Neural progenitor cell (in vitro differentiated cells): ENCODE data around the gene ZNF816. TPM values are rescaled to one million over a fixed set of nuclear protein-coding genes. Genes with fewer than 3 reads are reported as not detected.
"Not testable (repeated sequence)": the region's sequence is repeated elsewhere in the genome, so short reads cannot be mapped to it uniquely, and the experiment has no call there.

Experiments
- DNase-seq: peaks from one replicate; pipeline ENCODE4 v3.0.0-alpha.2; 2016; ENCODE audit warnings: low spot score
- H2AFZ ChIP-seq: fragments of 200-600 bp; sonication (generic); replicated peaks from 2 replicates; pipeline ENCODE4 v1.6.1; 2016; ENCODE audit warnings: antibody characterized with exemption
- H3F3A ChIP-seq: fragments of 200-600 bp; sonication (generic); 2 replicates; pipeline ENCODE4 v1.6.1; 2016; ENCODE audit warnings: antibody characterized with exemption, low read depth
- H3K27ac ChIP-seq: fragments of 200-600 bp; sonication (generic); 2 replicates; pipeline ENCODE4 v1.5.1; 2016; ENCODE audit warnings: mild to moderate bottlenecking
- H3K27me3 ChIP-seq: fragments of 200-600 bp; sonication (generic); 2 replicates; pipeline ENCODE4 v1.6.1; 2016; ENCODE audit warnings: mild to moderate bottlenecking, moderate library complexity
- H3K36me3 ChIP-seq: fragments of 200-600 bp; sonication (generic); 2 replicates; pipeline ENCODE4 v1.5.1; 2016
- H3K4me1 ChIP-seq: fragments of 200-600 bp; sonication (generic); 2 replicates; pipeline ENCODE4 v1.6.1; 2016; ENCODE audit warnings: mixed run types
- H3K4me2 ChIP-seq: fragments of 200-600 bp; sonication (generic); 2 replicates; pipeline ENCODE4 v1.6.1; 2016
- H3K4me3 ChIP-seq: fragments of 200-600 bp; sonication (generic); 2 replicates; pipeline ENCODE4 v1.5.1; 2016
- H3K79me2 ChIP-seq: fragments of 200-600 bp; sonication (generic); 2 replicates; pipeline ENCODE4 v1.6.1; 2016; ENCODE audit warnings: low read depth
- H3K9ac ChIP-seq: fragments of 200-600 bp; sonication (generic); 2 replicates; pipeline ENCODE4 v1.6.1; 2016
- H3K9me3 ChIP-seq: fragments of 200-600 bp; sonication (generic); 2 replicates; pipeline ENCODE4 v1.5.1; 2016; ENCODE audit warnings: low read depth
- H4K20me1 ChIP-seq: fragments of 200-600 bp; sonication (generic); 2 replicates; pipeline ENCODE4 v1.6.1; 2016; ENCODE audit warnings: low read depth
- H3K27ac Mint-ChIP-seq: 3 replicates; pipeline ENCODE4 v1.8.0; 2021; ENCODE audit warnings: mixed read lengths
- H3K27me3 Mint-ChIP-seq: 2 replicates; pipeline ENCODE4 v1.8.0; 2022; ENCODE audit warnings: low read depth, mild to moderate bottlenecking, inconsistent platforms, moderate library complexity, mixed read lengths; ENCODE audit not compliant: insufficient read depth
- H3K36me3 Mint-ChIP-seq: 3 replicates; pipeline ENCODE4 v1.8.0; 2021; ENCODE audit warnings: mixed read lengths
- H3K4me1 Mint-ChIP-seq: 3 replicates; pipeline ENCODE4 v1.8.0; 2021; ENCODE audit warnings: mixed read lengths
- H3K4me3 Mint-ChIP-seq: 3 replicates; pipeline ENCODE4 v1.8.0; 2021; ENCODE audit warnings: mild to moderate bottlenecking, moderate library complexity, mixed read lengths
- H3K9me3 Mint-ChIP-seq: 3 replicates; pipeline ENCODE4 v1.8.0; 2020; ENCODE audit warnings: mixed read lengths
- EZH2 ChIP-seq: fragments of 200-600 bp; sonication (generic); IDR thresholded peaks from 2 replicates; pipeline ENCODE4 v1.6.1; 2017; ENCODE audit warnings: antibody characterized with exemption, mild to moderate bottlenecking, moderate library complexity
- EZH2phosphoT487 ChIP-seq: fragments of 200-600 bp; sonication (generic); IDR thresholded peaks from 2 replicates; pipeline ENCODE4 v1.6.1; 2017; ENCODE audit warnings: antibody characterized with exemption
- total RNA-seq: library from RNA; depleted of rRNA; stranded (reverse); fragments of >200 nt; gene quantifications from 2 replicates; pipeline ENCODE4 v1.2.3, GENCODE V29; 2015; ENCODE audit warnings: low replicate concordance
- TF ChIP-seq, protein P1 (sequence below): fragments of 200-600 bp; sonication (generic); IDR thresholded peaks from 2 replicates; pipeline ENCODE4 v1.5.1; 2017; ENCODE audit warnings: antibody characterized with exemption, mild to moderate bottlenecking

ZNF816 gene
- total RNA-seq, 1 donor from 2014 or later: 22.9 TPM

- peaks cover 46% of the 10 kb centered on the region for H3K36me3 Mint-ChIP-seq
- Histone ChIP-seq H3K4me3 (no peak overlapping the region), H3K36me3 (no peaks in the 10 kb centered on the region), H4K20me1 (peaks cover 2% of the 10 kb centered on the region), H3K4me1 (no peaks in the 10 kb centered on the region), H3K79me2 (peaks cover 27% of the 10 kb centered on the region), H3K4me2 (no peak overlapping the region), H3K27ac (no peak overlapping the region), H2AFZ (no peak overlapping the region), H3K27me3 (no peaks in the 10 kb centered on the region), H3F3A (peaks cover 6% of the 10 kb centered on the region), H3K9ac (no peak overlapping the region), H3K9me3 (no peaks in the 10 kb centered on the region)
- peaks cover 46% of the 10 kb centered on the region for H3K9me3 Mint-ChIP-seq
- peaks cover 7% of the 10 kb centered on the region for H3K4me1 Mint-ChIP-seq
- H3K4me3 Mint-ChIP-seq: no peak overlapping the region
- no peak for DNase-seq
- TF ChIP-seq EZH2phosphoT487 (no peak), EZH2 (no peak)
- TF ChIP-seq, protein P1, sequence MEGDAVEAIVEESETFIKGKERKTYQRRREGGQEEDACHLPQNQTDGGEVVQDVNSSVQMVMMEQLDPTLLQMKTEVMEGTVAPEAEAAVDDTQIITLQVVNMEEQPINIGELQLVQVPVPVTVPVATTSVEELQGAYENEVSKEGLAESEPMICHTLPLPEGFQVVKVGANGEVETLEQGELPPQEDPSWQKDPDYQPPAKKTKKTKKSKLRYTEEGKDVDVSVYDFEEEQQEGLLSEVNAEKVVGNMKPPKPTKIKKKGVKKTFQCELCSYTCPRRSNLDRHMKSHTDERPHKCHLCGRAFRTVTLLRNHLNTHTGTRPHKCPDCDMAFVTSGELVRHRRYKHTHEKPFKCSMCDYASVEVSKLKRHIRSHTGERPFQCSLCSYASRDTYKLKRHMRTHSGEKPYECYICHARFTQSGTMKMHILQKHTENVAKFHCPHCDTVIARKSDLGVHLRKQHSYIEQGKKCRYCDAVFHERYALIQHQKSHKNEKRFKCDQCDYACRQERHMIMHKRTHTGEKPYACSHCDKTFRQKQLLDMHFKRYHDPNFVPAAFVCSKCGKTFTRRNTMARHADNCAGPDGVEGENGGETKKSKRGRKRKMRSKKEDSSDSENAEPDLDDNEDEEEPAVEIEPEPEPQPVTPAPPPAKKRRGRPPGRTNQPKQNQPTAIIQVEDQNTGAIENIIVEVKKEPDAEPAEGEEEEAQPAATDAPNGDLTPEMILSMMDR: no peak
- H3K27ac Mint-ChIP-seq: no peak overlapping the region
- H3K27me3 Mint-ChIP-seq: peaks cover 11% of the 10 kb centered on the region
These were observed 25.7 kb downstream of the ZNF816 start for GRCh38 chr19:52936954-52937325.

- no peak overlapping the region for H3K27ac ChIP-seq
- Mint-ChIP-seq H3K4me1 (peaks cover 2% of the 10 kb centered on the region), H3K4me3 (no peak overlapping the region), H3K36me3 (peaks cover 47% of the 10 kb centered on the region), H3K27ac (no peak overlapping the region), H3K27me3 (peaks cover 8% of the 10 kb centered on the region), H3K9me3 (peaks cover 46% of the 10 kb centered on the region)
- peaks cover under 1% of the 10 kb centered on the region for H3F3A ChIP-seq
- peaks cover 2% of the 10 kb centered on the region for H4K20me1 ChIP-seq
- H3K4me2 ChIP-seq: no peak overlapping the region
- no peak overlapping the region for H2AFZ ChIP-seq
- DNase-seq: no peak
- H3K79me2 ChIP-seq: peaks cover 27% of the 10 kb centered on the region
- no peaks in the 10 kb centered on the region for H3K27me3 ChIP-seq
- no peaks in the 10 kb centered on the region for H3K36me3 ChIP-seq
- H3K4me1 ChIP-seq: no peaks in the 10 kb centered on the region
- no peaks in the 10 kb centered on the region for H3K9me3 ChIP-seq
- no peak overlapping the region for H3K4me3 ChIP-seq
- no peak overlapping the region for H3K9ac ChIP-seq
- TF ChIP-seq EZH2: no peak
- TF ChIP-seq, protein P1: no peak
- no peak for TF ChIP-seq EZH2phosphoT487
These were observed 26.3 kb downstream of the ZNF816 start for GRCh38 chr19:52936151-52936953.

DNA sequence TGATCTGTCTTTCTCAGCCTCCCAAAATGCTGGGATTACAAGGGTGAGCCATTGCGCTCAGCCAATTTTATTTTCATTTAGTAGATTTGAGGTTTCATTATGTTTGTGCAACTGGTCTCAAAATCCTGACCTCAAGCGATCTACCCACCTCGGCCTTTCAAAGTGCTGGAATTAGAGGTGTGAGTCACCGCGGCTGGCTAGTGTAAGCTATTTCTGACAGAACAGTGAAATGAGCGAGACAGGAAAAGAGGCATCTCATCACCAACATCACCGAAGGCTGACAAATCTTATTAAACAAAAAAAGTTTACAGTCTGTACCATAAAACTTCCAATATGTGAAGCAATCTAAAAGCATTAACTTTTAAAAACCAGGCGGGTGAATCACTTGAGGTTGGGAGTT, 27.2 kb downstream of the ZNF816 start:
- H3K4me1 ChIP-seq: no peaks in the 10 kb centered on the region
- peaks cover 2% of the 10 kb centered on the region for H4K20me1 ChIP-seq
- no peaks in the 10 kb centered on the region for H3F3A ChIP-seq
- Mint-ChIP-seq H3K9me3 (peaks cover 45% of the 10 kb centered on the region), H3K4me1 (no peaks in the 10 kb centered on the region), H3K27ac (no peak overlapping the region), H3K4me3 (no peak overlapping the region), H3K27me3 (peaks cover 6% of the 10 kb centered on the region), H3K36me3 (peaks cover 45% of the 10 kb centered on the region)
- H3K4me3 ChIP-seq: no peak overlapping the region
- no peak overlapping the region for H3K4me2 ChIP-seq
- no peak overlapping the region for H3K9ac ChIP-seq
- H3K36me3 ChIP-seq: no peaks in the 10 kb centered on the region
- H3K27me3 ChIP-seq: no peaks in the 10 kb centered on the region
- TF ChIP-seq EZH2phosphoT487: no peak
- TF ChIP-seq EZH2: no peak
- TF ChIP-seq, protein P1: no peak
- no peak for DNase-seq
- no peak overlapping the region for H3K27ac ChIP-seq
- H3K9me3 ChIP-seq: no peaks in the 10 kb centered on the region
- H3K79me2 ChIP-seq: peaks cover 21% of the 10 kb centered on the region
- H2AFZ ChIP-seq: no peak overlapping the region

- not testable (repeated sequence) for H3K4me3 ChIP-seq, DNase-seq, H3K27me3 Mint-ChIP-seq, H3K4me1 Mint-ChIP-seq, H3K9me3 ChIP-seq, H3K4me2 ChIP-seq, H3K4me1 ChIP-seq, H3K79me2 ChIP-seq, H3K27ac ChIP-seq, H3K36me3 ChIP-seq, H4K20me1 ChIP-seq, H3K27ac Mint-ChIP-seq, H3K9ac ChIP-seq, H2AFZ ChIP-seq, H3K27me3 ChIP-seq
- peak overlapping the region; percentile 21 for H3K4me3 Mint-ChIP-seq
- H3K36me3 Mint-ChIP-seq: peaks cover 29% of the 10 kb centered on the region
- H3F3A ChIP-seq: peaks cover 23% of the 10 kb centered on the region
- peaks cover 25% of the 10 kb centered on the region for H3K9me3 Mint-ChIP-seq
These were observed 38.0 kb downstream of the ZNF816 start for GRCh38 chr19:52924641-52925040.
